ENCODE measurements around the gene GCNT3.

GCNT3 gene

DNA sequence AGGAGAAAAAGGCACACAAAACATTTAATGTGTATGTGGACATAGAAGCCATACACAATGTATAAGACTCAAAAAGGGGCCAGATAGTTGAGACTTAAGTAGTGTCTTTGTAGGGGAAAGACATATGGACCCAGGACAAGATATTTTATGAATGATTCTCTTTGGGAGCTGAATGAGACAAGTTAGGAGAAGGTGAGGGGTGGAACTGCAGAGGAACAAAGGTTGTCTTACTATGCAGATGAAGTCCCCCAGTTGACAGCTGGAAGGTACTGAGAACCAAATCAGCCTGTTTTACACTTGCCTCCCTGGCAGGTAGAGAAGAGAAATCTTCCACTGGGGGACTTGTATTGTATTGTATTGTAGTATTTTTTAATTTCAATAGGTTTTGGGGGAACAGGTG, 14.9 kb upstream of the GCNT3 start:
- TF ChIP-seq CTCF (conservative IDR thresholded peaks at IDR 0.05) = no peak

GRCh38 chr15:59598461-59598860, 13.1 kb upstream of the GCNT3 start:
- no peak for TF ChIP-seq CTCF (conservative IDR thresholded peaks at IDR 0.05)
- H3K27ac ChIP-seq = no peak overlapping the region

More for the DNA sequence above, 14.9 kb upstream of the GCNT3 start:
- H3K27ac ChIP-seq = no peak overlapping the region

GRCh38 chr15:59605994-59606393, 5.6 kb upstream of the GCNT3 start:
- no peak overlapping the region for H3K27ac ChIP-seq
- TF ChIP-seq CTCF (conservative IDR thresholded peaks at IDR 0.05) = no peak

GRCh38 chr15:59609730-59610712, 1.6 kb upstream of the GCNT3 start:
- no peak overlapping the region for H3K27ac ChIP-seq
- no peak for TF ChIP-seq CTCF (conservative IDR thresholded peaks at IDR 0.05)

- H3K27ac ChIP-seq = no peak overlapping the region
- no peak for TF ChIP-seq CTCF (conservative IDR thresholded peaks at IDR 0.05)
Observed at GRCh38 chr15:59614153-59614552, 2.6 kb downstream of the GCNT3 start.

DNA sequence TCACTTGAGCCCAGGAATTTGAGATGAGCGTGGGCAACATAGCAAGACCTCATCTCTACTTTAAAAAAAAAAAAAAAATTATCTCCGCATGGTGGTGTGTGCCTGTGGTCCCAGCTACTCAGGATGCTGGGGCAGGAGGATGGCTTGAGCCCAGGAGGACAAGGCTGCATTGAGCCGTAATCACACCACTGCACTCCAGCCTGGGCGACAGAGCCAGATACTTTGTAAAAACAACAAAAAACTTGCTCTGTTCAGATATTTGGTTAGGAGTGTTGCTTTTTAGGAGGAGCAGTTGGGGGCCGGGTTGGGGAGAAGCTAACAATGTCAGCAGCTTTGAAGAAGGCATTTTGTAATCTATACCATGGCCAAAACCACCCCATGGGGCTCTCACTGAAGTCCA, 4.1 kb downstream of the GCNT3 start:
- no peak for TF ChIP-seq CTCF (conservative IDR thresholded peaks at IDR 0.05)
- no peak overlapping the region for H3K27ac ChIP-seq

- peak; percentile 39 for TF ChIP-seq CTCF (conservative IDR thresholded peaks at IDR 0.05)
- no peak overlapping the region; the same call in 1 of the 2 replicates for H3K27ac ChIP-seq
Observed at GRCh38 chr15:59616379-59616778, 4.8 kb downstream of the GCNT3 start.
